NCI-H2107 (cell line): ENCODE data around the gene APOH.
"Not testable (repeated sequence)": the region's sequence is repeated elsewhere in the genome, so short reads cannot be mapped to it uniquely, and the experiment has no call there.

Experiments used
- DNase-seq: peaks from one replicate; lab custom pipeline; 2025; lab: John Stamatoyannopoulos, UW

Gene APOH

GRCh38 chr17:66228887-66229782 lies at the start of gene APOH:
Gene APOH (minus strand): TSS chr17:66229415. CDS start chr17:66229379, 36 bp downstream.
- DNase-seq = no peak

- no peak for DNase-seq
These were observed 48.0 kb upstream of the APOH start for GRCh38 chr17:66277191-66277590.

- DNase-seq = no peak
These were observed 47.2 kb upstream of the APOH start for GRCh38 chr17:66276328-66276937.

GRCh38 chr17:66275651-66276050 lies 46.4 kb upstream of the APOH start:
- no peak for DNase-seq

- no peak for DNase-seq
These were observed 44.3 kb upstream of the APOH start for GRCh38 chr17:66273586-66273848.

GRCh38 chr17:66272811-66273585 lies 43.8 kb upstream of the APOH start:
- DNase-seq = no peak

- DNase-seq = no peak
These were observed 42.3 kb upstream of the APOH start for GRCh38 chr17:66271512-66271911.

- no peak for DNase-seq
These were observed 40.9 kb upstream of the APOH start for GRCh38 chr17:66270106-66270505.

GRCh38 chr17:66268247-66268927 lies 39.2 kb upstream of the APOH start:
- no peak for DNase-seq

GRCh38 chr17:66264696-66265095 lies 35.5 kb upstream of the APOH start:
- DNase-seq = no peak

GRCh38 chr17:66262767-66263166 lies 33.6 kb upstream of the APOH start:
- no peak for DNase-seq

- DNase-seq = no peak
These were observed 31.5 kb upstream of the APOH start for GRCh38 chr17:66260688-66261087.

- DNase-seq = no peak
These were observed 31.1 kb upstream of the APOH start for GRCh38 chr17:66260275-66260674.

- DNase-seq = no peak
These were observed 26.3 kb upstream of the APOH start for GRCh38 chr17:66255527-66255971.

- DNase-seq = peak; percentile 54
These were observed 25.9 kb upstream of the APOH start for GRCh38 chr17:66255112-66255511.

- not testable (repeated sequence) for DNase-seq
These were observed 24.2 kb upstream of the APOH start for GRCh38 chr17:66253458-66253857.

- DNase-seq = no peak
These were observed 21.5 kb upstream of the APOH start for GRCh38 chr17:66250686-66251085.

- DNase-seq = no peak
These were observed 19.1 kb upstream of the APOH start for GRCh38 chr17:66248285-66248684.

GRCh38 chr17:66241839-66242238 lies 12.6 kb upstream of the APOH start:
- DNase-seq = no peak

GRCh38 chr17:66240630-66241029 lies 11.4 kb upstream of the APOH start:
- no peak for DNase-seq

- no peak for DNase-seq
These were observed 10.8 kb upstream of the APOH start for GRCh38 chr17:66240013-66240412.

GRCh38 chr17:66235377-66235994 lies 6.3 kb upstream of the APOH start:
- no peak for DNase-seq
